Activated naive CD4-positive, alpha-beta T cell treated with anti-CD3 and anti-CD28 coated beads, Interleukin-2, amount 50 U/mL, for 72 hours (primary cell): ENCODE results near the gene PSMB5. TPM values are rescaled to one million over a fixed set of nuclear protein-coding genes. Genes with fewer than 3 reads are reported as not detected.

ENCODE experiments used
- ATAC-seq, 2 donors: fragments of 150-1000 bp; cut with Tn5 transposase; 2 replicates each; pipeline ENCODE4 v1.10.0; 2021; ENCODE audit warnings: mild to moderate bottlenecking in 2 of 2, moderate library complexity in 2 of 2
- DNase-seq, 2 donors: peaks; one replicate each; pipeline ENCODE4 v3.0.0; 2021 to 2022; ENCODE audit warnings: low spot score in 2 of 2
- H3K27ac Mint-ChIP-seq, 2 donors: one replicate each; pipeline ENCODE4 v1.8.0; 2022; ENCODE audit warnings: mild to moderate bottlenecking in 2 of 2, mixed read lengths in 2 of 2
- H3K36me3 Mint-ChIP-seq, 2 donors: one replicate each; pipeline ENCODE4 v1.8.0; 2022; ENCODE audit warnings: mixed read lengths in 2 of 2
- H3K9me3 Mint-ChIP-seq, 2 donors: one replicate each; pipeline ENCODE4 v1.8.0; 2022; ENCODE audit warnings: mixed read lengths in 2 of 2
- total RNA-seq, 2 donors: library from RNA; stranded (reverse); gene quantifications; one replicate each; pipeline ENCODE4 v1.2.3, GENCODE V29; 2022

PSMB5 gene
- total RNA-seq, 2 donors from 2014 or later, result 137 to 180 TPM

DNA sequence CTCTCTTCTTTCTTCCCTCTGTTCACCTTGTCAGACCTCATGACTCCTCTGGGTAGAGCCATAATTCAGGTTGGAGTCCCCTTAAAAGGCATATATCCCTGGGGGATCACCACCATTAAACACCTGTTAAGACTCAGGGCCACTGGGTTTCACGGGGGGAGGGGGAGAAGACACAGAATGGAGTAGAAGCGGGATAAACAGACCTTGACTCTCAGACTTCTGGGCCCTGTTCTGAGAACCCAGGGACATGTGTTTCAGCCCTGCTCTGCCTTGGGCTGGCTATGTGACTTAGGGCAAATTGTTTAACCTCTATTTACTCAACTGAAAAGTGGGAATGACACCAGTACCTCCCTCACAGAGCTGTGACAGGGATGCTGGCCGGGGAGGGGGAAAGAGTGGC, 18.0 kb upstream of the PSMB5 start:
- H3K27ac Mint-ChIP-seq, result no peak overlapping the region
- H3K36me3 Mint-ChIP-seq, result no peaks in the 10 kb centered on the region

GRCh38 chr14:23052182-23052623, 17.5 kb upstream of the PSMB5 start:
- ATAC-seq (no peak), DNase-seq (no peak)
- H3K27ac Mint-ChIP-seq, result no peak overlapping the region

More for the DNA sequence above, 18.0 kb upstream of the PSMB5 start:
- H3K9me3 Mint-ChIP-seq, result no peaks in the 10 kb centered on the region
- ATAC-seq, result no peak
- DNase-seq, result no peak

GRCh38 chr14:23051141-23052057, 16.7 kb upstream of the PSMB5 start:
- H3K27ac Mint-ChIP-seq, result no peak overlapping the region
- H3K9me3 Mint-ChIP-seq, result no peaks in the 10 kb centered on the region
- no peak for DNase-seq
- H3K36me3 Mint-ChIP-seq, result no peaks in the 10 kb centered on the region
- ATAC-seq, result no peak

More at GRCh38 chr14:23052182-23052623, 17.5 kb upstream of the PSMB5 start:
- Mint-ChIP-seq H3K36me3 (no peaks in the 10 kb centered on the region), H3K9me3 (no peaks in the 10 kb centered on the region)

- no peak for ATAC-seq
- no peak for DNase-seq
- no peaks in the 10 kb centered on the region for H3K9me3 Mint-ChIP-seq
- H3K36me3 Mint-ChIP-seq, result no peaks in the 10 kb centered on the region
- H3K27ac Mint-ChIP-seq, result no peak overlapping the region
Measured at GRCh38 chr14:23049011-23049410, 14.3 kb upstream of the PSMB5 start.

- Mint-ChIP-seq H3K36me3 (no peaks in the 10 kb centered on the region), H3K27ac (no peak overlapping the region), H3K9me3 (no peaks in the 10 kb centered on the region)
- DNase-seq, result no peak
- ATAC-seq, result no peak
Measured at GRCh38 chr14:23047751-23048693, 13.3 kb upstream of the PSMB5 start.

DNA sequence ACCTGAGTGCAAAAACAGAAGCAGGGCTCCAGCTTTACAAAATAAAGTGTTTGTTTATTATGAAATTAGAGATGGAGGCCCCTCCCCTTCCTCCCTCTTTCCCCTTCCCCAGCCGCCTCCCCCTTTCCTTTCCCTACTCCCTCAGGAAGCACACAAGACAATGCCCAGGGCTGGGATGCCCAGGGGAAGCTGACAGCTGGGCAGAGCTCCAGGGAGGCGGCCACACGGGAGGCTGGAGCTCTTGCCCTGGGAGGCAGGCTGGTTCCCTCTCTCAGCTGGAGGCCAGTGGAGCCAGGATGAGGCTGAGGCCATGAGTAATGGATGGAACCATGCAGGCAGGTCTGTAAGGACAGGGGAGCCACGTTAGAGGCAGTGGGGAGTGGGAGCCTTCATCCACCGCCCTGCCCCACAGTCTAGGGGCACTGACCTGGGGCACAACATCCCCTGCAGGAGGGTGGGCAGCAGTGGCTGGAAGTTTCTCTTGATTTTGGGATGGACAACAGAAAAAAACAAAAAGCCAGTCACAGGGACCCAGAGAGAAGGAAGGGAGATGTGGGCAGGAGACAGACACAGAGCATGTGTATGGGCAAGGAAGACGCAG, 12.4 kb upstream of the PSMB5 start:
- no peaks in the 10 kb centered on the region for H3K36me3 Mint-ChIP-seq
- no peaks in the 10 kb centered on the region for H3K9me3 Mint-ChIP-seq
- ATAC-seq, result no peak
- DNase-seq, result no peak
- H3K27ac Mint-ChIP-seq, result no peak overlapping the region

DNA sequence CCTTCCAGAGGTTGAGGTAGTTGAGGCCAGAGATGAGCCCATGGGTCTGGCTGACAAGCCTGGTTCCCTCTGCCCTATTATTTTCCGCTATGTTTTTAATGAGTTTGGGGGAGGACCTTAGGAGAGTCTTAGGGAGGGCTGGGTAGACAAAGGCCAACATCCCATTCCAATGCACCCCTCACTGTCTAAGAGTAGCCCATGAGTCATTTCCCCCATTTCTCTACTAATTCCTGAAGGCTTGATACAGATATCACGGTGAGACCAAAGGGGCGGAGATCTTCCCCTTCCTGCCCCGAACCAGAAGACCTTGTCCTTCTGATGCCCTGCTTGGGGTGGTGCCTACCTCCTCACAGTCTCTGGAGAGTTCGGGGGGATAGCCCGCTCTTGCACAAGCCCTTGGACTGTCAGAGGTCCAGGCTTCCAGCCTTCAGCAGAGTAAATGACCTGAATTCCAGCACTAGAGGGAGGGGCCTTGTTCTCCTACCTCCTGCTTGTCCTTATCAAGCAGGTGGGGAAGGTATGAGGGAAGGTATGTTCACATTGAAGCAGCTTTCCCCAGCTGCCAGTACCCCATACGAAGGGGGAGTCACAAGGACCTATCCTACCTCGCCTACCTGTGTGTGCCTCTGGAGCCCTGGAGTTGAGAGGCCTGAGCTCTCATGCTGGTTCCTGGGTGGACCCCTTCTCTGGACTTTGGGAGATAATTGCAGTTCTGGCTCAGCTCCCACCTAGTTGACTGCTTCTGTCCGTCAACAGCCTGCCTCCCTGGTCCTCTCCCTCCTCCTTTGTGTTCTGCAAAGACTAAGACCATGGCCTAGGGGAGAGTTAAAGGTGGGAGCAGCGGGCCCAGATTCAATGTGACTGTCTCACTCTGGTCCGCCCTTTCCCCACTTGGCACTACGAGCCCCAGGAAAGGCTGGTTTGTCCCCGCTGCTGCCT, 11.0 kb upstream of the PSMB5 start:
- ATAC-seq (no peak), DNase-seq (no peak)
- Mint-ChIP-seq H3K27ac (no peak overlapping the region), H3K36me3 (no peaks in the 10 kb centered on the region), H3K9me3 (no peaks in the 10 kb centered on the region)

GRCh38 chr14:23044840-23045239, 10.1 kb upstream of the PSMB5 start:
- DNase-seq (no peak), ATAC-seq (no peak)
- no peak overlapping the region for H3K27ac Mint-ChIP-seq
- no peaks in the 10 kb centered on the region for H3K36me3 Mint-ChIP-seq
- H3K9me3 Mint-ChIP-seq, result no peaks in the 10 kb centered on the region

DNA sequence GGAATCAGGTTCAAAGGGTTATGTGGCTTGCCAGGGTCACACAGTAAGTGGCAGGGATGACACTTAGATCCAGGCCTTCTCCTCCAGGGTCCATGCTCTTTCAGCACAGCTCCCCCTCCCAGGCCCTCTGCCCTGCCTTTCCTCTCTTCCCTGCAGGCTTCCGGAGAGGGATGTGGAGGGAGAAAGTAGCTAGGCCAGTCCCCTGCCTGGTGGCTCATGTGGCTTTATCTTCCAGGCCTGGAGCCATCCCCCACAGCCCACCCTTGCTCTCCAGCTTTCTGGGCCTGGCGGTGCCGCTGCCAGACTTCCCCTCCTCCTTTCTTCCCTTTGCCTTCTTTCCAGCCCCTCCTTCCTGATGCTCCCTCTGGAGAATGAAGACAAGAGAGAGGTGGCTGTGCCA, 9.1 kb upstream of the PSMB5 start:
- ATAC-seq (no peak), DNase-seq (no peak)
- Mint-ChIP-seq H3K27ac (no peak overlapping the region), H3K36me3 (no peaks in the 10 kb centered on the region), H3K9me3 (no peaks in the 10 kb centered on the region)

DNA sequence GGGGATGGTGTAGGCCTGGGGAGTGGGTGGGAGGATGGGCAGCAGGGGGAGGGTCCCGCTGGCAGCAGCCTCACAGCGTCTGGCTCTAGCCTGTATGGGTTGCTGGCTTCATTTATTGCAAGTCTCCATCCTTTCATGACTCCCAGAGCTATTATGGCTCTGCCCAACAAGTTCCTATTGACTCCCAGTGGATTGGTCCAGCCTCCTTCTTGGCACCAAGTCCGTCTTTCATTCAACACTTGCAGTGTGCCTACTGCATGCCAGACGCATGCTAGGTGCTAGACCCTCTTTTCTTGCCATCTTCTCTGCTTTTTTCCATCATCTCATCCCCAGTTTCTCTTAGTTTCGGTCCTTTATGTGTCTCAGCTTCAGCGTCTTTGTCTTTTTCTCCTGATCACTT, 8.4 kb upstream of the PSMB5 start:
- no peak overlapping the region for H3K27ac Mint-ChIP-seq
- no peak for DNase-seq
- ATAC-seq, result no peak
- no peaks in the 10 kb centered on the region for H3K9me3 Mint-ChIP-seq
- no peaks in the 10 kb centered on the region for H3K36me3 Mint-ChIP-seq

- Mint-ChIP-seq H3K36me3 (no peaks in the 10 kb centered on the region), H3K27ac (no peak within 1 kb of the TSS), H3K9me3 (no peaks in the 10 kb centered on the region)
- ATAC-seq (no peak), DNase-seq (no peak)
Measured at GRCh38 chr14:23042162-23042965, 7.7 kb upstream of the PSMB5 start, which contains the start of gene PSMB11. Gene PSMB11, plus strand, starts transcription at chr14:23042212. Its CDS starts 14 bp downstream, at chr14:23042226.

GRCh38 chr14:23041729-23042128, 7.0 kb upstream of the PSMB5 start:
- no peak for DNase-seq
- Mint-ChIP-seq H3K27ac (no peak overlapping the region), H3K9me3 (no peaks in the 10 kb centered on the region), H3K36me3 (no peaks in the 10 kb centered on the region)
- no peak for ATAC-seq

DNA sequence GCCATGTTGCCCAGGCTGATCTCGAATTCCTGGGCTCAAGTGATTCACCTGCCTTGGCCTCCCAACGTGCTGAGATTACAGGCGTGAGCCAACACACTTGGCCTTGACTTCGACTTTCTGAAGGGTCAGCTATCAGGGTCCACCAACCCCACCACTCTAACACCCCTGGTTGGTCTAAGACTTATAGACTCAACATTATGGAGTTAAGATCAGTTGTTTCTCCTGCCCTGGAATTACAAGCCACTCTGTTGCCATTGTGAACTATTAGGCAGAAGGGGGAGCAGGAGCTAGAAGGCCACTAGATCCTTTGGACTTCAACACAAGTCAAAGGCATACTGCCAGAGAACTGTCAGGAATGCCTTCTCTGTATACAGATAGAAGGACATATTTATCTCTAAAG, 5.4 kb upstream of the PSMB5 start:
- no peak for DNase-seq
- H3K27ac Mint-ChIP-seq, result no peak overlapping the region
- H3K9me3 Mint-ChIP-seq, result no peaks in the 10 kb centered on the region
- no peak for ATAC-seq
- H3K36me3 Mint-ChIP-seq, result no peaks in the 10 kb centered on the region

DNA sequence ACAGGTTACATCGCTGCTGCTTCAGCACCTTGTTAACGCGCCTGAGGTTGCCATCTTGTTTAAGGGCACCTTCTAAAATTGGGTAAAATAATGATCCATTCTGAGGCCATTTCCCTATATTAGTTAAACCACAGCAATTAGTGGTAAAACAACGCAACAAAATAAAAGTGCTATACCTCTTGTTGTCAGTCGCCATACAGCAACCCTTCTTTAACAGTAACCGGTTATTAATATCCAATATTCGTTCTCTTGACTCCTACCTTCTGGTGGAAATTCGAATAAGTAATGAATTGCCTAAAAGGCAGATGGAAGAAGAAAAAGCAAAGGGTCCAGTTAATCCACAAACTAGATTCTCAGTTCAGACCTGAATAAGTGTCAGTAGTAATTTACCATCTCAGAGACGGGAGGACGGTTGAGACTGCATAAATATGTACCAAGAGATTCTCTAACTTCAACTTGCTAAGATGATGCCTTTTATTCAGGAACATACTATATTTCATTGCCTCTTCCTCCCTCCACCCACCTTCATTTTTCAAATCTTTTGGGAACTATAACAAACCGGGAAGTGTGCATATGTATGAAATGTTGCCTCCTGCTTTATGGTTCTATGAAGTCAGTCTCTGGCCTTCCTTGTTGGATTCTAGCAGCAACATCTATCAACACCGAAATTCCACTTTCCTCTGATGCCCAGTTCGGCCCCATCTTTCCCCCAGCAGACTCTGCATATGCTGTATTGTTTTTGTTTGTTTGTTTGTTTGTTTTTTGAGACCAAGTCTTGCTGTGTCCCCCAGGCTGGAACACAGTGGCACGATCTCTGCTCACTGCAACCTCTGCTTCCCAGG, 824 bp upstream of the PSMB5 start:
- Mint-ChIP-seq H3K9me3 (no peaks in the 10 kb centered on the region), H3K36me3 (peaks cover 27 to 36% of the 10 kb centered on the region in 2 donors), H3K27ac (peak overlapping the region; percentile 97 to 99)
- ATAC-seq (no peak), DNase-seq (no peak)
